Measurements from ENCODE around the gene ANP32E.
A peak's percentile ranks its signal among the peaks of the same experiment; 100 is the strongest.
"Not testable (repeated sequence)": the region's sequence is repeated elsewhere in the genome, so short reads cannot be mapped to it uniquely, and the experiment has no call there.

The ANP32E gene

GRCh38 chr1:150212070-150212469, 23.8 kb downstream of the ANP32E start:
- DNase-seq: no peak

GRCh38 chr1:150210706-150211105, 25.2 kb downstream of the ANP32E start:
- no peak for DNase-seq

GRCh38 chr1:150210091-150210490, 25.8 kb downstream of the ANP32E start:
- no peak for DNase-seq

GRCh38 chr1:150208460-150208859, 27.5 kb downstream of the ANP32E start:
- DNase-seq: not testable (repeated sequence)

GRCh38 chr1:150207281-150207971, 28.5 kb downstream of the ANP32E start:
- DNase-seq: no peak

- DNase-seq: no peak
Measured at GRCh38 chr1:150196417-150196816, 39.5 kb downstream of the ANP32E start.

- no peak for DNase-seq
Measured at GRCh38 chr1:150194381-150195031, 41.4 kb downstream of the ANP32E start.

GRCh38 chr1:150192012-150192411, 43.9 kb downstream of the ANP32E start:
- DNase-seq: no peak

GRCh38 chr1:150187560-150187931, 48.4 kb downstream of the ANP32E start:
- peak in 1 of 2 experiments; percentile 46 for DNase-seq

GRCh38 chr1:150186789-150187559, 48.9 kb downstream of the ANP32E start:
- peak; percentile 50 to 85 for DNase-seq

GRCh38 chr1:150186438-150186788, 49.5 kb downstream of the ANP32E start:
- DNase-seq: not testable (repeated sequence)

- DNase-seq: no peak
Measured at GRCh38 chr1:150185481-150185880, 50.4 kb downstream of the ANP32E start.

- DNase-seq: no peak
Measured at GRCh38 chr1:150183061-150183460, 52.9 kb downstream of the ANP32E start.

- no peak for DNase-seq
Measured at GRCh38 chr1:150182247-150182646, 53.7 kb downstream of the ANP32E start.

GRCh38 chr1:150180474-150180873, 55.4 kb downstream of the ANP32E start:
- DNase-seq: no peak

GRCh38 chr1:150179867-150180266, 56.0 kb downstream of the ANP32E start:
- DNase-seq: no peak

- no peak for DNase-seq
Measured at GRCh38 chr1:150178548-150178947, 57.4 kb downstream of the ANP32E start.

- no peak for DNase-seq
Measured at GRCh38 chr1:150176593-150176992, 59.3 kb downstream of the ANP32E start.

GRCh38 chr1:150173141-150173585, 62.7 kb downstream of the ANP32E start:
- no peak for DNase-seq

- no peak for DNase-seq
Measured at GRCh38 chr1:150171801-150172200, 64.1 kb downstream of the ANP32E start.

GRCh38 chr1:150168960-150169601, 66.8 kb downstream of the ANP32E start:
- DNase-seq: peak; percentile 29 to 88

Data from NCI-H526 (cell line).